DMS153 treated with DMSO at 0.1 percent for 48 hours (cell line): ENCODE results near the gene CRB1.

ENCODE experiments used
- DNase-seq: peaks from one replicate; lab custom pipeline; 2025; ENCODE audit not compliant: unreplicated experiment; lab: John Stamatoyannopoulos, UW

The CRB1 gene

GRCh38 chr1:197342044-197342565 is 74.1 kb downstream of the CRB1 start:
- no peak for DNase-seq

GRCh38 chr1:197342669-197343068 is 74.6 kb downstream of the CRB1 start:
- DNase-seq, result no peak

- no peak for DNase-seq
These were observed 75.7 kb downstream of the CRB1 start for GRCh38 chr1:197343663-197344273.

- no peak for DNase-seq
These were observed 83.9 kb downstream of the CRB1 start for GRCh38 chr1:197351821-197352440.

GRCh38 chr1:197355248-197355995 is 87.4 kb downstream of the CRB1 start:
- DNase-seq, result no peak

GRCh38 chr1:197356723-197357533 is 88.9 kb downstream of the CRB1 start:
- DNase-seq, result peak; percentile 66

GRCh38 chr1:197358959-197359358 is 90.9 kb downstream of the CRB1 start:
- no peak for DNase-seq

- no peak for DNase-seq
These were observed 92.0 kb downstream of the CRB1 start for GRCh38 chr1:197360068-197360467.

GRCh38 chr1:197362871-197363270 is 94.8 kb downstream of the CRB1 start:
- DNase-seq, result no peak

- no peak for DNase-seq
These were observed 95.8 kb downstream of the CRB1 start for GRCh38 chr1:197363855-197364254.

GRCh38 chr1:197366996-197367395 is 98.9 kb downstream of the CRB1 start:
- no peak for DNase-seq

GRCh38 chr1:197367627-197368026 is 99.6 kb downstream of the CRB1 start:
- no peak for DNase-seq

GRCh38 chr1:197374428-197374827 is 106.4 kb downstream of the CRB1 start:
- no peak for DNase-seq

- DNase-seq, result no peak
These were observed 116.4 kb downstream of the CRB1 start for GRCh38 chr1:197384471-197384870.

GRCh38 chr1:197388801-197389200 is 120.7 kb downstream of the CRB1 start:
- DNase-seq, result no peak

GRCh38 chr1:197390856-197391255 is 122.8 kb downstream of the CRB1 start:
- no peak for DNase-seq

GRCh38 chr1:197391303-197392226 is 123.5 kb downstream of the CRB1 start:
- no peak for DNase-seq

GRCh38 chr1:197392541-197392940 is 124.5 kb downstream of the CRB1 start:
- no peak for DNase-seq

GRCh38 chr1:197393105-197393504 is 125.1 kb downstream of the CRB1 start:
- no peak for DNase-seq

- DNase-seq, result no peak
These were observed 125.7 kb downstream of the CRB1 start for GRCh38 chr1:197393772-197394171.
